ENCODE measurements around the gene PRR30. TPM values are rescaled to one million over a fixed set of nuclear protein-coding genes. Genes with fewer than 3 reads are reported as not detected.

The PRR30 gene
- total and polyA plus RNA-seq, 2 donors (not counting 3 experiments of a cell fraction or from before 2014, with no cell fraction given) = not detected

GRCh38 chr2:27174638-27175037 is 35.4 kb upstream of the PRR30 start:
- CTCF ChIA-PET = interaction anchor here (0.9 to 2.4 kb wide), 7 partner anchors 8 to 105 kb away, joined by 3 to 14 read pairs (median 5); no protein-coding TSS in a partner anchor
- Histone ChIP-seq H3K27ac (ENCODE audit: insufficient read depth, low read depth, low read length) (no peak overlapping the region), H3K27me3 (ENCODE audit: control insufficient read depth in 2 of 2, insufficient read depth in 2 of 2, low read length in 2 of 2) (peaks cover 30 to 34% of the 10 kb centered on the region in 2 experiments), H2AFZ (ENCODE audit: low read depth, low read length) (no peak overlapping the region), H3K4me1 (ENCODE audit: control insufficient read depth, extremely low read depth, insufficient read depth, low read length) (no peaks in the 10 kb centered on the region), H3K4me2 (ENCODE audit: insufficient read depth, low read length) (no peak overlapping the region), H3K9me3 (replicated peaks; ENCODE audit: control insufficient read depth, insufficient read depth, low read length) (no peaks in the 10 kb centered on the region), H3K79me2 (ENCODE audit: control insufficient read depth, insufficient read depth, low read length) (no peaks in the 10 kb centered on the region), H3K9ac (replicated peaks; ENCODE audit: extremely low read depth, insufficient read depth, low read length) (no peak overlapping the region), H3K36me3 (ENCODE audit: control insufficient read depth in 2 of 2, extremely low read depth in 1 of 2, insufficient read depth in 2 of 2, low read length in 2 of 2) (no peaks in the 10 kb centered on the region), H3K4me3 (replicated peaks in 1 of 3; ENCODE audit: insufficient read depth in 1 of 3, low read depth in 1 of 3, low read length in 3 of 3) (no peak overlapping the region), H4K20me1 (replicated peaks; ENCODE audit: control insufficient read depth, extremely low read depth, insufficient read depth, low read length) (no peaks in the 10 kb centered on the region), H3K9me1 (replicated peaks; ENCODE audit: control insufficient read depth, extremely low read depth, insufficient read depth, low read length) (no peaks in the 10 kb centered on the region)
- POLR2A ChIA-PET = no interaction called here
- FAIRE-seq (no peak), DNase-seq (ENCODE audit: low read depth, low spot score) (no peak)
- dilution Hi-C loops (cut with MboI; ENCODE audit: extremely low pct_ligation_motif_present, low sequenced_read_pairs) (no loop called here), intact Hi-C loops (cut with micrococcal nuclease) (loop anchor here (5.0 kb wide), 1 partner anchor 77 kb away; no protein-coding TSS in a partner anchor)
- TF ChIP-seq MYC (IDR thresholded peaks at IDR 0.05; ENCODE audit: low read depth, low read length) (no peak), EZH2 (IDR thresholded peaks at IDR 0.05; ENCODE audit: borderline replicate concordance, low read depth, low read length, severe bottlenecking) (no peak), FOS (IDR thresholded peaks at IDR 0.05; ENCODE audit: borderline replicate concordance, insufficient read depth, low read length) (no peak), POLR2AphosphoS5 (IDR thresholded peaks at IDR 0.05; ENCODE audit: insufficient read depth, low read depth, low read length) (no peak), JUN (IDR thresholded peaks at IDR 0.05; ENCODE audit: borderline replicate concordance, insufficient read depth, insufficient read length, low read depth) (no peak)
- BruUV-seq (replicated peaks) = no TSS peak

- DNase-seq (ENCODE audit: low read depth, low spot score) = no peak
- no peak overlapping the region for H3K9ac ChIP-seq (replicated peaks; ENCODE audit: extremely low read depth, insufficient read depth, low read length)
- FAIRE-seq = no peak
- TF ChIP-seq POLR2AphosphoS5 (IDR thresholded peaks at IDR 0.05; ENCODE audit: insufficient read depth, low read depth, low read length) (no peak), MYC (IDR thresholded peaks at IDR 0.05; ENCODE audit: low read depth, low read length) (no peak), GATA2 (IDR thresholded peaks at IDR 0.05; ENCODE audit: insufficient read depth, insufficient read length, low read depth, low read length) (no peak), EZH2 (IDR thresholded peaks at IDR 0.05; ENCODE audit: borderline replicate concordance, low read depth, low read length, severe bottlenecking) (no peak), FOS (IDR thresholded peaks at IDR 0.05; ENCODE audit: borderline replicate concordance, insufficient read depth, low read length) (no peak), CTCF (IDR thresholded peaks at IDR 0.05; ENCODE audit: extremely low read depth in 1 of 2, insufficient read depth in 1 of 2, low read depth in 1 of 2, low read length in 2 of 2) (no peak), POLR2A (IDR thresholded peaks at IDR 0.05; ENCODE audit: low read depth, low read length) (no peak), MAX (IDR thresholded peaks at IDR 0.05; ENCODE audit: insufficient read depth, insufficient read length) (no peak), JUN (IDR thresholded peaks at IDR 0.05; ENCODE audit: borderline replicate concordance, insufficient read depth, insufficient read length, low read depth) (no peak)
- dilution Hi-C loops (cut with MboI; ENCODE audit: extremely low pct_ligation_motif_present, low sequenced_read_pairs) = no loop called here
- H3K4me3 ChIP-seq (replicated peaks in 1 of 3; ENCODE audit: insufficient read depth in 1 of 3, low read depth in 1 of 3, low read length in 3 of 3) = no peak overlapping the region
- ChIA-PET POLR2A (no interaction called here), CTCF (interaction anchor here (1.0 to 3.7 kb wide), 6 partner anchors 12 to 108 kb away, joined by 3 to 38 read pairs (median 14); no protein-coding TSS in a partner anchor)
- H2AFZ ChIP-seq (ENCODE audit: low read depth, low read length) = no peak overlapping the region
- H3K4me1 ChIP-seq (ENCODE audit: control insufficient read depth, extremely low read depth, insufficient read depth, low read length) = no peaks in the 10 kb centered on the region
- BruUV-seq (replicated peaks) = no TSS peak
- intact Hi-C loops (cut with micrococcal nuclease) = loop anchor here (5.0 kb wide), 1 partner anchor 74 kb away; no protein-coding TSS in a partner anchor
- peaks cover 24 to 34% of the 10 kb centered on the region in 2 experiments for H3K27me3 ChIP-seq (ENCODE audit: control insufficient read depth in 2 of 2, insufficient read depth in 2 of 2, low read length in 2 of 2)
- H3K27ac ChIP-seq (ENCODE audit: insufficient read depth, low read depth, low read length) = no peak overlapping the region
- no peaks in the 10 kb centered on the region for H4K20me1 ChIP-seq (replicated peaks; ENCODE audit: control insufficient read depth, extremely low read depth, insufficient read depth, low read length)
- H3K9me1 ChIP-seq (replicated peaks; ENCODE audit: control insufficient read depth, extremely low read depth, insufficient read depth, low read length) = no peaks in the 10 kb centered on the region
- H3K36me3 ChIP-seq (ENCODE audit: control insufficient read depth in 2 of 2, extremely low read depth in 1 of 2, insufficient read depth in 2 of 2, low read length in 2 of 2) = no peaks in the 10 kb centered on the region
- H3K4me2 ChIP-seq (ENCODE audit: insufficient read depth, low read length) = no peak overlapping the region
- H3K79me2 ChIP-seq (ENCODE audit: control insufficient read depth, insufficient read depth, low read length) = no peaks in the 10 kb centered on the region
- H3K9me3 ChIP-seq (replicated peaks; ENCODE audit: control insufficient read depth, insufficient read depth, low read length) = no peaks in the 10 kb centered on the region
Measured at GRCh38 chr2:27171351-27171848, 32.2 kb upstream of the PRR30 start.

Measured in endothelial cell of umbilical vein (primary cell).